HG02885 (cell line): ENCODE measurements around the gene SMIM5.

Experiments
- ATAC-seq: cut with Tn5 transposase; IDR thresholded peaks from one replicate; pipeline ENCODE4 v1.9.1; 2021; ENCODE audit warnings: mild to moderate bottlenecking; ENCODE audit not compliant: unreplicated experiment, poor library complexity

The SMIM5 gene

DNA sequence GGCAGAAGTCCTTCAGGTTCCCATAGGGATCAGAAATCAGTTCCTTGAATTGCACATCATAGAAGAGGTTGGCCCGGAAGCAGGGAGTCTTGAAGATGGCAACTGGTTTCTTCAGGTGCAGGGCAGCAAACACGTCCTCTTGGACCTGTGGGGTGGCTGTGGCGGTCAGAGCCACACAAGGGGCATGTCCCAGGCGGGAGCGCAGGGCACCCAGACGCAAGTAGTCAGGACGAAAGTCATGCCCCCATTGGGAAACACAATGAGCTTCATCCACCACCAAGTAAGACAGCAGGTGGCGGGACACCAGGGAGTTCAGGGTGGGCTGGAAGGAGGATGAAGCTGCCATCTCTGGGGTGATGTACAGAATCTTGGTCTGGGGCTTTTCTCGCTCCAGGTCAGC lies 29.3 kb downstream of the SMIM5 start:
- no peak for ATAC-seq

DNA sequence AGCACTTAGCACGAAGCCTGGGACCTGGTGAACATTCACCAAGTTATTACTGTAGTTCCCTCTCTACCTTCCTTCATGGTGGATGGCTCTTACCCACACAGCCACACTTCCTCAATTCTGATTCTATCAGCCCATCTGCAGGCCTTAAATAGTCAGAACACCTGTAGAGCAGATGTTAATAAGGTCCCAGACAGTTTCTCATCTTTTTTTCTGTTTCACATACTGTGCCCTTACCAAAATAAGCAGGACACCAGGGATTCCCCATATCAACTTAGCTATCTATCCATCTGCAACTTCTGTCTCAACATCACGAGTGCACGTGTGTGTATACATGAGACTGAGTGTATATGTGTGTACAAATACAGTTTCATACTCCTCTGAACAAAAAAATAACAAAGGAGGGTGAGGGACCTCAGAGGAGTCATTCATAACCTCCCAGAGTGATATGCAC lies 30.9 kb downstream of the SMIM5 start:
- ATAC-seq: peak; percentile 69

DNA sequence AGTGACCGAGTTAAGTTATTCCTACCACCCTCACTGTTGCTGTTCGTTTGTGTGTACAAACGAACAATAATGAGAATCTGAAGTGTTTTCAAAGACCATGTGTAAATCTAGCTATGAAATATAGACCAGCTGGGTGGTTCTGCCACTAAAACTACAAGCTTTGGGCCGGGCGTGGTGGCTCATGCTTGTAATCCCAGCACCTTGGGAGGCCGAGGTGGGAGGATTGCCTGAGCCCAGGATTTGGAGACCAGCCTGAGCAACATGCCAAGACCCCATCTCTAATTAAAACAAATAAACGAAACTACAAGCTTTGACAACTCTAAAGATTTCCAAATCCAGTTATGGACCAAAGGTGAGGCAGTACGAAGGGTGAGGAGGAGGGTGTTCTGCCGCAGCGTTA lies 32.7 kb downstream of the SMIM5 start:
- no peak for ATAC-seq

DNA sequence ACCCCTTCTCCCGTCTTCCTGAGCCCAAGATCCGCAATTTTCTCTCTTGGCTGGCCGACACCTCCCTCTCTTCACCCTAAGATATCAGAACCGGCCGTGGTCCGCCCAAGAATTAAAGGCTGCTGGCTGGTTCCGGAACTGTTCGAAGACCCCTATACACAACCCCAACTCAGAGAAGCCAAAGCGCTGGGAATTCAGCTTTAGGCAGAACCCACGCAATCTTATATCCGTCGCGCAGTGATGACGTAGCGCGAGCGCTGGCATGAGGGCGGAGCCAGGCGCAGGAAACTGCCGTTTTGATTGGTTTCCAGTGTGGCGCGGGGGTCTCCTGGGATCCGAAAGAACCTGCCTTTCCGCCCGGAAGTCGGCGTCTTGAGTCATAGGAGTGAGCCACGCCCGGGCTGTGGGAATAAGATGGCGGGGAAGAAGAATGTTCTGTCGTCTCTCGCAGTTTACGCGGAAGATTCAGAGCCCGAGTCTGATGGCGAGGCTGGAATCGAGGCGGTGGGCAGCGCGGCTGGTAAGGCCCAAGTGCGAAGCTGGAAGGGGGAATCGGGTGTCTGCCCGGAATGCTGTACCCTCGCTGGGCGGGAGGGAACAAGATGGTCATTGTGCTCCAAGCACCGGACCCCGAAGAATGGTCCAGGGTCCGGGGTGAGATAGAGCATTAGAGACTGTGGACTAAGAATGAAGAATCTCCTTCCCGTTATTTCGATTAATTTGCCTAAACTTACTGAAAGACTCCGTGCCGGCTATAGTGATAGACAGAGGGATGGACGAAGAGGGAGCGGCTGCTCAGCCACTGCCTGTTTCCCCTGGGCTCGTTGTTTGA lies 33.9 kb downstream of the SMIM5 start, which contains the start of the genes RECQL5 and SAP30BP:
Gene RECQL5, minus strand, starts transcription at position 196 of the 832 bp plus-strand sequence. CDS start 597 bp downstream, outside the sequence.
Gene SAP30BP, plus strand, starts transcription at position 380 of the 832 bp plus-strand sequence. Its CDS starts 35 bp downstream, at position 415.
- peak; percentile 87 for ATAC-seq

DNA sequence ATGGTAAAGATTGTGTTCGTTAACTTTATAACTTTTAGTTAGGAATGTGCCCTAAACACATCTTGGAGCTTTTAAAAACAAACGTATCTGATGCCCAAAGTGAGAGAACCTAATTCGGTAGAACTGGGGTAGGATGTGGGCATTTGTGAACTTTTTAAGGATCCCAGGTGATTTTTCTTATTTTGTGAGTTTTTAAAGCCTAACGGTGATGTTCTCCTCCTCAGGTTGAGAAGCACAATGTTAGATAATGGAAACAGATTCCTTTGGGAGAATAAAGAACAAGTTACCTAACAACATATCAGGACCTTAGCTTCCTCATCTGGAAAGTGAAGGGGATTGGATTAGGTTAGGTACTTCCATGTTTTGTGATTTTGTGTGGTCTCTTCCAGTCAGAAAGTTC lies 34.6 kb downstream of the SMIM5 start:
- no peak for ATAC-seq

DNA sequence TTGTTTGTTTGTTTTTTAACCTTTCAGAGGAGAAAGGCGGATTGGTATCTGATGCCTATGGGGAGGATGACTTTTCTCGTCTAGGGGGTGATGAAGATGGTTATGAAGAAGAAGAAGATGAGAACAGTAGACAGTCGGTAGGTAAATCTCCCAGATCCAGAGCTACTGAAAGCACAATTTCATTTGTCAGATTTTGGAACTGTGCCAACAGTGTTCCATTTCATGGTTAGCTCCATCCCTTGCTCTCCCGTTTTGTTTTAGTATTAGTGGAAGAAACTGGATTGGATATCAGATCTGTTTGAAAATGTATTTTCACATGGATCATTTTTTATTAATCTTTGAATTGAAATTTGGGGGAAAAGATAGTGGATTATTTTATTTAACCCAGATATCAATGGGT lies 35.3 kb downstream of the SMIM5 start:
- ATAC-seq: no peak

DNA sequence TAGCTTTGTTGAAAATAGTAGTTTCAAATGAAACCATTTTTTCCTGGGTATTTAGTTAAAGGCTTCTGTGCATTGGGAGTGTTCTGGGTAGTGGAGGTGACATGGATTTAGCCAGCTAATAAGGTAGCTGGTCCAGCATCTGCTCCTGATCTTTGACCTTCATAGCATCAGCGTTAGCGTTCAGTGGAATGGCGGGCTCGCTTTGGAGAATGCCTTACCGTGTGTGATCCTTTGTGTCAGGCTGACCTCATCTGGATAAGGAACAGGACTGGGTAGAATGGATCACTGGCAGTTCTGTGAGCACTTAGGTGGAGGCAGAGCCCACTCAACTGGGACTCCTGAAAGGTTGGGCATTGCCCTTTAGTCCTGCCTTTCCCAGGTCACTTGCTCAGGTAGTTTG lies 37.6 kb downstream of the SMIM5 start:
- ATAC-seq: no peak

DNA sequence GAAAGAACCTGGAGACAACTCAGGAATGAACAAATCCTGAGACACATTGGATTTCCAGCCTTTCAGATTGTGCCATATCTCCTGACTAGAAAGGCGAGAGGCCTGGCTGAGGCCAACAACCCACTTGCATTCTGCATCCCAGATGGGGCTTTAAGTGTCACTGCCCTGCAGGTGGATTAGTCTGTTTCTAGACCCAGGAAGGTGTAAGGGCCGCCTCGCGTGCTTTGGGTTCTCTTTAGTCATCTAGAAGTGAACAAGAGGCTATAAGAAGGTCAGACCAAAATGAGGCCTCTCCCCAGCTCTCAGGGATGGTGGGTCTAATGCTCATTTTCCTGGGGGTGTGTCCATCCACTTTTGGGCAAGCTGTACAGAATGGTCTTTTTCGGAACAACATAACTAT lies 38.8 kb downstream of the SMIM5 start:
- ATAC-seq: no peak

DNA sequence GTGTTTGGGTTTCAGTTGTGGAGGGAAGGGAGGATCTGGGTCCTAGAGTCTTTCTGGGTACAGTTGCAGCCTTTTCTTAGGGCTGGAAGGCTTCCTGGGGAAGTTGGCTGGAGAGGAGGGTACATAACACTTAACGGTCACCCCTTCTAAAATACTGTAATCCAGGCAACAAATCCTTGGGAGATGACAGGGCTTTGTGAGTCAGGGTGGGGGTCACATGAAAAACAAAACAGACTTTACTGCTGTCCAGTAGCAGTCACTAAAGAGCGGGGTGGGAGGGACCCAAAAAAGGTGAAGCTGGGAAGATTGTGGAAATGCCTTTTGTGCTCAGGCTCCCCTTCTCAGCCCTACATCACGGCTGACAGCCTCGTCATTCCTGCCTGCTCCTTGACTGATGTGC lies 40.3 kb downstream of the SMIM5 start:
- ATAC-seq: no peak

DNA sequence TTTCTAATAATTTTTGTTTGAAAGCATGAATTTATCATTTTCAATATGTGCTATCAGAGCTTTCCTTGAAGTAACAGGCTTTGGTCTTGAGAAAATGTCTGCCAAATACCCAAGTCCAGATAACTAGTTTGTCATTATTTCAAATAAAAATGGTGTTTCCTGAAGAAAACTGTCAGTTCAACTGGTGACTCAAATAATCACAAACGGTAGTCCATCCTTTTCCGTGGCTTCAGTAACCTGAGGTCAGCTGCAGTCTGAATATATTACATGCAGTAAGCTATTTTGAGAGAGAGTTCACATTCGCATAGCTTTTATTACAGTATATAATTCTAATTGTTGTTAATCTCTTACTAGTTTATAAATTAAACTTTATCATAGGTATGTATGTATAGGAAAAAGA lies 43.2 kb downstream of the SMIM5 start:
- ATAC-seq: no peak

DNA sequence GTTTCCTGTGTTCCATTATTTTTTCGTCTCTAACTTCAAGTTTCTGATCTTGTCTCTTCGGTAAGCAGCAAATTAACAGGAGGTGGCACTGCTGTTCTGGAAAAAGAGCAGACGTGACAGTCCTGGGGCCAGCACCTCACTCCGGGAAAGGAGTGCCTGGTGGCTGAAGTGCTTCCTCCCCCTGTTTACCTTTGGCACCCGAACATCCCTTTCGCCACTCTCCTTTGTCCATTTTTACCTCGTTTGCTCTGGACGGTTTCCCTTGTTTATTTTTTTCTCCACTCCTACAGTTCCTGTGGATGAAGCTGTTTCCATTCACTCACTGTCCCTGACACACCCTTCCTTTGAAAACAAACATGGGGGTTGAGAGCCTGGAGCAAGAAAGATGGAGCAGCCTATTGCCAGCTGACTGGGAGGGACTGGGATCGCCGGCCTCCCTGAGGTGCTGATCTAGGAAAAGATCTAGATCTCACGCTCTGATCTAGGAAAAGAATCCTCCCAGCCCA lies 46.5 kb downstream of the SMIM5 start:
- ATAC-seq: no peak

DNA sequence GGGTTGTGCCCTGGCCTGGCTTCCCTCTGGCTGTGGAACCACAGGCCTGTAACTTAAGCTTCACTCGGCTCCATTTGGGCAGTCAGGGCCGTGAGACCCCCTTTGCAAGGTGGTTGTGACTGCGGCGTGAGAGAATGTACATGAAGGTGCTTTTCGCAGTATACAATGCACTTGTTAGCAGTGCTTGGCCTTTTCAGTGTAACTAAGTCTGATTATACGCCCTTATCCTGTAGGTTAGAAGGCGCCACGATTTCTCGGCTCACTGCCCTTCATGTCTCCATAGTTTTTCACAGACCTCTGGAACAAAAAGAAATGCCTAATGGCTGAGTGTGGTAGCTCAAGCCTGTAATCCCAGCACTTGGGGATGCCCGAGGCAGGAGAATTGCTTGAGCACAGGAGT lies 47.2 kb downstream of the SMIM5 start:
- ATAC-seq: no peak

DNA sequence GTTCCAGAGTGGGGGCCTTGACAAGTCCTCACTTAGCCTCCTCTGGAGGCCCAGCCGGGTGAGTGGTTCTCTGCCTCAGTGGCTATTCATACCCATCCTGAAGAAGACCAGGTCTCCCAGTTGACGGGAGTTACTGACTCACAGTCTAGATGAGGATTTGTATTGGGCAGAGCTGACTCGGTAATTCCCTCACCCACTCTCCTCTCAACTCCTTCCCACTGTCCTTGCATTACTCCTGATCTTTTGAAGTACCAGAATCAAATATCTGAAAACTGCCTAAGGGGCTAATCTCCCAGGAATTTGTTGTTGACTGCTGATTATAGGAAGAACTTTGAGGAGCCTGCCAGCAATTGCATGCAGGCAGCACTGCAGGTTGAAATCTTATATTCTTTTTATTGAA lies 48.1 kb downstream of the SMIM5 start:
- no peak for ATAC-seq

DNA sequence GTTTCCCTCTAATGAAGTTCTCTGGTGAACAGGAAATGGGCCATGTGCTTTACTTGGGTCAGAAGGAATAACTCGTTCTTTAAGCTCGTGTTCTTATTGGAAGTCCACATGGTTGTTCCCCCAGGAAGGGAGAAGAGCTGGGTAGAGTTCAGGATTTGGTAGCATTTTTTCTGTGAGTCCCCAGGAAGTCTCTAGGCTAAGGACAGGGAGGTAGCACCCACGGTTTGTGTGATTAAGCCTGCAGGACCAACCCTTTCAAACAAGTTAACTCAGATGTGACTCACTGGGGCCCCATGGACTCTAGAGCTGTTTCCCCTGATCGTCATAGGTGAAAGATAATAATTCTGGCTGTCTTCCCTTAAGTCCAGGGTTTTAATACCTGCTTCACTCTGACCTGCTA lies 50.3 kb downstream of the SMIM5 start:
- no peak for ATAC-seq

DNA sequence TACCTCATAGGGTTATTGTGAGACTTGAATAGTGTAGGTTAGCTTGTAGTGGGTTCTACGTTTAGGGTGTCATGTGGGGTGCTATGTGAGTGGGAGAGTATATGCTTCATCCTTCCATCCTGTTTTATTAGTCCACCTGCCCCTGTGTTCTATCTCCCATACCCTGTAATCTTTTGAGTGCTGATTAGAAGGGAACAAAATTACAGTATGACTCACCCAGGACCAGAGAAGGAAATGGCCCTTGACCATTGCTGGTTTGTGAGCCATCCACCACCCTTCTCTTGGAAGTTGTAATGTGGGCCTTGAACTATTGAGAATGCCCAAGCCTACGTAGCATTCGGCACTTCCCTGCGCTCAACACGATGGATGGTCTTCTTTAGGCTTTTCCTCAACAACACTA lies 51.0 kb downstream of the SMIM5 start:
- ATAC-seq: no peak

DNA sequence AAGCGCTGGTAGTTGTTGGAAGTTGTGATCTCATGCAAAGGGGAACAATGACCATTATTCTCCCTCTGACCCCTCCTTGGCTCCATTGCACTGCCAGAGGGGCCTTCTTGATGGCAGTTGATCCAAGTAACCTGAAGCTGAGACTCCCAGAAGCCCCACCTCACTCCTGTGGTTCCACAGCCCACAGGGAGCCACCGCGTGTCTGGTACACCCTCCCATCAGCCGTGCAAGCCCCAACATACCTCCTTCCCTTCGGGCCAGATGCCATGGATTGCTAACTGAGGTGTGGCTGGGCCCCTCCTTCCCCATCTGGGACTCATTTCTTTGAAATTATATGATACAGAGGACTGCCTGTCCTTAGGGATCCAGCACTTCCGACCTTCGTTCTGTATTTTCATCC lies 51.7 kb downstream of the SMIM5 start:
- no peak for ATAC-seq

DNA sequence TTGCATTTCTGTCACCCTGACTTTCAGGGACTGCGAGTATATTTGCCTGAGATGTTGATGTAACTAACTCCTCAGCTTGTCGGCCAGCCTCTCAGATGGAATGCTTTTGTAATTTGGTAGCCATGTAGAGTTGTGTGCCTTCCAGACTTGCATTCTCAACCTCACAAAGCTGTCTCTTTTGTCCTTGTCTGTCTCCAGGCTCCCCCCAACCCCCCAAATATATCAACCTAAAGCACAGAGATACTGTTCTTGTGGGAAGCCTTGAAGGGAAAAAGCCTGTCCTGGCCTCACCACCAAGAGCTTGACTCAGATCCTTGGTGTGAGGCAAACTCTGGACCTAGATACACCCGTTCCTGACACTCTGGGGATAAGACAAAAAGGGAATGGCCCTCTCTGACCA lies 52.3 kb downstream of the SMIM5 start:
- ATAC-seq: no peak

DNA sequence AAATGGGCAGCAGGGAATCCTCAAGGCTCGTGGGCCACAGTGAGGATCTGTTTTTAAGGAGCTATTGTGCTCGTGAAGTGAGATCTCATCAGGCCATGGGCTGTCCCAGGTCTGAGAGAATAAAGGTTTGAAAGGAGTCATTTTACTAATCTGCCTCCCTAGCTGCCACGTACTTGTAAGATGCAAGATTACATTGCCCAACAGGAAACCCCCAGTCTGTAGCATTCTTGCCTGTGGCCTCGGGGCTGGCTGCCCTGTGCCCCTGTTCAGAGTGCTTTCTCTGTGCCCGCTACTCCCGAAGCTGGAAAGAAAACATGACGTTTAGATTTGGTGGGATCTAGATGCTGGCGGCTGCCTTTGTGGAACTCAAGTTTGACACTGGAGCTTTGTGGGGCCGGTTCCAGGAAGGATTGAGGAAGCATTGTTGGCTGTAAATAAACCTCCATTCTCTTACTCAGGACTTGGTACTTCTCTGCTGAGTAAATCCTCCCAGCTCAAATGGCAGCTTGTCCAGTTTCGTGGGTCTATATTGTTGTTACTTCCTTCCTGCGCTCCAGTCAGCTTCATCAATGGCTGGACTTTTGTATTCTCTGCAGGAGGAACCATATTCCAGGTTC lies 55.1 kb downstream of the SMIM5 start:
- ATAC-seq: no peak

DNA sequence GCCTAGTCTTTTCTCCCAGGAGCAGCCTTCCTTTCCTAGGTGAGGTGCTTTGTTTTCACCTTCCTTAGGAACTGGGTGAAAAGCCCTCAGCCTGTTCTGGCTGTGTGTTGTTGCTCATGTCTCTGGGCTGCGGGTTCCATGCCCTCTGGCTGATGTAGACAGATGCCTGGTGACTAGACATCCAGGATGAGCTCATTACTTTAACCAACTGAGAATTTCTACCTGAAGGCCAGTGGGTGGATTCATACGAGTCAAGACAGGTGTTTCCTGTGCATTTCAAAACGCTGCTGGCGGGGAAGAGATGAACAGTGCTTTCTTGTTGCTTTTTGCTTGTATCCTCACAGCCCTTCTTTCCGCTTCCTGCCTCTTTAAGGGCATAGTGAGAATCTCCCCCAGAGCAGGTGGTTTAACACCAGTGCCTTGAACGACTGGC lies 56.2 kb downstream of the SMIM5 start:
- no peak for ATAC-seq
